HG03159 (cell line): ENCODE data around the gene MYLK3.

Source experiments
- ATAC-seq: cut with Tn5 transposase; IDR thresholded peaks from one replicate; pipeline ENCODE4 v1.9.1; 2021; ENCODE audit warnings: mild to moderate bottlenecking, moderate library complexity; ENCODE audit not compliant: unreplicated experiment

Gene MYLK3

GRCh38 chr16:46728806-46729205 lies 19.3 kb downstream of the MYLK3 start:
- no peak for ATAC-seq

GRCh38 chr16:46727630-46728029 lies 20.5 kb downstream of the MYLK3 start:
- ATAC-seq, result no peak

GRCh38 chr16:46727184-46727583 lies 21.0 kb downstream of the MYLK3 start:
- ATAC-seq, result no peak

- ATAC-seq, result no peak
Observed at GRCh38 chr16:46721885-46722284, 26.3 kb downstream of the MYLK3 start.

GRCh38 chr16:46720619-46721018 lies 27.5 kb downstream of the MYLK3 start:
- no peak for ATAC-seq

GRCh38 chr16:46719528-46719927 lies 28.6 kb downstream of the MYLK3 start:
- ATAC-seq, result no peak

GRCh38 chr16:46718214-46718613 lies 29.9 kb downstream of the MYLK3 start:
- no peak for ATAC-seq

GRCh38 chr16:46717692-46718091 lies 30.5 kb downstream of the MYLK3 start:
- no peak for ATAC-seq

GRCh38 chr16:46715769-46716305 lies 32.3 kb downstream of the MYLK3 start:
- no peak for ATAC-seq

GRCh38 chr16:46714797-46715591 lies 33.1 kb downstream of the MYLK3 start:
- ATAC-seq, result no peak

GRCh38 chr16:46713634-46714033 lies 34.5 kb downstream of the MYLK3 start:
- no peak for ATAC-seq

- no peak for ATAC-seq
Observed at GRCh38 chr16:46712911-46713310, 35.2 kb downstream of the MYLK3 start.

- no peak for ATAC-seq
Observed at GRCh38 chr16:46711106-46712058, 36.8 kb downstream of the MYLK3 start.

- ATAC-seq, result no peak
Observed at GRCh38 chr16:46709469-46710005, 38.6 kb downstream of the MYLK3 start.

GRCh38 chr16:46706642-46707041 lies 41.5 kb downstream of the MYLK3 start:
- no peak for ATAC-seq

- no peak for ATAC-seq
Observed at GRCh38 chr16:46702030-46702429, 46.1 kb downstream of the MYLK3 start.

- ATAC-seq, result no peak
Observed at GRCh38 chr16:46701615-46702014, 46.5 kb downstream of the MYLK3 start.

- ATAC-seq, result no peak
Observed at GRCh38 chr16:46700048-46700447, 48.1 kb downstream of the MYLK3 start.

- ATAC-seq, result no peak
Observed at GRCh38 chr16:46696957-46697356, 51.2 kb downstream of the MYLK3 start.

GRCh38 chr16:46695937-46696336 lies 52.2 kb downstream of the MYLK3 start:
- ATAC-seq, result no peak

- no peak for ATAC-seq
Observed at GRCh38 chr16:46693598-46693997, 54.5 kb downstream of the MYLK3 start.
